ENCODE measurements around the gene CCDC57.

DNA sequence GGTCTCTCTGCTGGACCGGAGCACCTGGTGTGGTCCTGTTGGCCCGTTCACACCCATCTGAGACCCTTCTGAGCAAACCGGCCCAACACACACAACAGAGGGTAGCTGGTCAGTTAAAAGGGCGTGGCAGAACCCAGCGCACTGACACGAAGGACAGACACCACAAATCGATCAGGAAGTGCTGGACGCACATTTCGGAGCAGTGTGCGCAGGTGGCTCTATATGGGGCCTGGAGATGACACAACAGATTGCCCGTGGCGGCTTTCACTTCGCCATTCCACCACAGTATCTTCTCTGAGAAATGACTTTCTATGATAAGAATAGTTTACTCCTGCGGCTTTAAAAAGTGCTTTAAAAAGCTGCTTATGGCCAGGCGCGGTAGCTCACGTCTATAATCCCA, 12.5 kb downstream of the CCDC57 start:
- TF ChIP-seq, protein P1, sequence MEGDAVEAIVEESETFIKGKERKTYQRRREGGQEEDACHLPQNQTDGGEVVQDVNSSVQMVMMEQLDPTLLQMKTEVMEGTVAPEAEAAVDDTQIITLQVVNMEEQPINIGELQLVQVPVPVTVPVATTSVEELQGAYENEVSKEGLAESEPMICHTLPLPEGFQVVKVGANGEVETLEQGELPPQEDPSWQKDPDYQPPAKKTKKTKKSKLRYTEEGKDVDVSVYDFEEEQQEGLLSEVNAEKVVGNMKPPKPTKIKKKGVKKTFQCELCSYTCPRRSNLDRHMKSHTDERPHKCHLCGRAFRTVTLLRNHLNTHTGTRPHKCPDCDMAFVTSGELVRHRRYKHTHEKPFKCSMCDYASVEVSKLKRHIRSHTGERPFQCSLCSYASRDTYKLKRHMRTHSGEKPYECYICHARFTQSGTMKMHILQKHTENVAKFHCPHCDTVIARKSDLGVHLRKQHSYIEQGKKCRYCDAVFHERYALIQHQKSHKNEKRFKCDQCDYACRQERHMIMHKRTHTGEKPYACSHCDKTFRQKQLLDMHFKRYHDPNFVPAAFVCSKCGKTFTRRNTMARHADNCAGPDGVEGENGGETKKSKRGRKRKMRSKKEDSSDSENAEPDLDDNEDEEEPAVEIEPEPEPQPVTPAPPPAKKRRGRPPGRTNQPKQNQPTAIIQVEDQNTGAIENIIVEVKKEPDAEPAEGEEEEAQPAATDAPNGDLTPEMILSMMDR (IDR thresholded peaks at IDR 0.05), result no peak
- TF ChIP-seq EP300 (IDR thresholded peaks at IDR 0.05) (no peak), POLR2AphosphoS5 (IDR thresholded peaks at IDR 0.05) (no peak)

Measured in esophagus muscularis mucosa (tissue), 4 donors.